HCT116 (cell line): ENCODE results near the gene FRMPD1.

Experiments
- CEBPB ChIP-seq: IDR thresholded peaks from 2 replicates; pipeline ENCODE4 v1.6.1; 2012; ENCODE audit warnings: low read depth
- POLR2A ChIP-seq: IDR thresholded peaks from 2 replicates; pipeline ENCODE4 v1.7.0; 2011; ENCODE audit warnings: borderline replicate concordance; ENCODE audit not compliant: insufficient read depth, insufficient read length; ENCODE audit errors: extremely low read depth
- RAD21 ChIP-seq: IDR thresholded peaks from 2 replicates; pipeline ENCODE4 v1.6.1; 2012; ENCODE audit warnings: low read depth, mild to moderate bottlenecking
- ZFX ChIP-seq: fragments of 450-650 bp; IDR thresholded peaks from 2 replicates; pipeline ENCODE4 v1.6.1; 2017
- ZNF274 ChIP-seq: fragments of 200-500 bp; sonication (Bioruptor generic); IDR thresholded peaks from 2 replicates; pipeline ENCODE4 v1.6.1; 2014; ENCODE audit warnings: mild to moderate bottlenecking, low read depth, low read length, inconsistent platforms
- TF ChIP-seq, protein P1 (sequence below), 3 experiments: fragments of 200-600 bp in 1 of 3; sonication (generic) in 1 of 3; IDR thresholded peaks in 2 of 3; conservative IDR thresholded peaks in 1 of 3; 2 replicates each; pipeline ENCODE4 v1.5.1; 2012 to 2017; ENCODE audit warnings: low read depth in 2 of 3, low read length in 2 of 3, antibody characterized with exemption in 1 of 3, borderline replicate concordance in 1 of 3, control low read depth in 1 of 3, mild to moderate bottlenecking in 1 of 3, mixed read lengths in 1 of 3, mixed run types in 1 of 3, moderate library complexity in 1 of 3; ENCODE audit not compliant: insufficient read depth in 1 of 3
- TF ChIP-seq, protein P2 (sequence below): IDR thresholded peaks from 2 replicates; pipeline ENCODE4 v1.6.1; 2012
- TF ChIP-seq, protein P3 (sequence below): IDR thresholded peaks from 2 replicates; pipeline ENCODE4 v1.6.1; 2012; ENCODE audit warnings: low read depth

DNA sequence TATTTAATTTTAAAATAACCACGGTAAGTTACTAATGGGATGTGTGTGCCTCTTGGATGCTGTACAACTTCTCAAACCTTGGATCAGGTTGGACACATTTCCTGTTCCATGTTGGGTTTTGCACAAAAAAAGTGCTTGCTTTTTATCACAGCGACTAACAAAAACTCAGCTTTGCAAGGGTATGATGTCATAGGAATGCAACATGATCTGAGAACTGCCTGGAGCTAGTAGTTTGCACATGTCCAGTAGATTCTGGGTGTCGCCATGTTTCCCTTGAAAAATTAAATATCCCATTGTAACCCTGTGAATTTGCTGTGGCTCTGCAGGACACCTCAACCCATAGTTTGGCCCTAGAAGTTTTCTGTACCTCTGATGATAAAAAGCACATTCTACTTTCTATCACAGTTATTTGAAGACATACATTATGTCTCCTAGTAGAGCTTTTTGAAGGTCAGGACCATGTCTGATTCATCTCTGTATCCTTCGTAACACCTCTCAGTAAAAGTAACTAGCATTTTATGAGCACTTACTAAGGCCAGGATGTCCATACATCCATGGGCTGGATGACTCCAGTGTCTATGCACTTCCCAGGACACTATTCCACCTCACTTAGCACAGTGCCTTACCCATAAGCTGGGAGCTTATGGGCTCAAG lies 11.5 kb upstream of the FRMPD1 start:
- TF ChIP-seq, protein P1, sequence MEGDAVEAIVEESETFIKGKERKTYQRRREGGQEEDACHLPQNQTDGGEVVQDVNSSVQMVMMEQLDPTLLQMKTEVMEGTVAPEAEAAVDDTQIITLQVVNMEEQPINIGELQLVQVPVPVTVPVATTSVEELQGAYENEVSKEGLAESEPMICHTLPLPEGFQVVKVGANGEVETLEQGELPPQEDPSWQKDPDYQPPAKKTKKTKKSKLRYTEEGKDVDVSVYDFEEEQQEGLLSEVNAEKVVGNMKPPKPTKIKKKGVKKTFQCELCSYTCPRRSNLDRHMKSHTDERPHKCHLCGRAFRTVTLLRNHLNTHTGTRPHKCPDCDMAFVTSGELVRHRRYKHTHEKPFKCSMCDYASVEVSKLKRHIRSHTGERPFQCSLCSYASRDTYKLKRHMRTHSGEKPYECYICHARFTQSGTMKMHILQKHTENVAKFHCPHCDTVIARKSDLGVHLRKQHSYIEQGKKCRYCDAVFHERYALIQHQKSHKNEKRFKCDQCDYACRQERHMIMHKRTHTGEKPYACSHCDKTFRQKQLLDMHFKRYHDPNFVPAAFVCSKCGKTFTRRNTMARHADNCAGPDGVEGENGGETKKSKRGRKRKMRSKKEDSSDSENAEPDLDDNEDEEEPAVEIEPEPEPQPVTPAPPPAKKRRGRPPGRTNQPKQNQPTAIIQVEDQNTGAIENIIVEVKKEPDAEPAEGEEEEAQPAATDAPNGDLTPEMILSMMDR (IDR thresholded peaks at IDR 0.05 in 2 of 3, conservative IDR thresholded peaks at IDR 0.05 in 1 of 3; ENCODE audit: borderline replicate concordance in 1 of 3, insufficient read depth in 1 of 3, low read depth in 2 of 3, low read length in 2 of 3): no peak
- no peak for TF ChIP-seq ZFX
- no peak for TF ChIP-seq RAD21
- TF ChIP-seq, protein P2, sequence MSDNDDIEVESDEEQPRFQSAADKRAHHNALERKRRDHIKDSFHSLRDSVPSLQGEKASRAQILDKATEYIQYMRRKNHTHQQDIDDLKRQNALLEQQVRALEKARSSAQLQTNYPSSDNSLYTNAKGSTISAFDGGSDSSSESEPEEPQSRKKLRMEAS: no peak
- TF ChIP-seq POLR2A: no peak
- TF ChIP-seq ZNF274: no peak
- TF ChIP-seq CEBPB: no peak
- TF ChIP-seq, protein P3, sequence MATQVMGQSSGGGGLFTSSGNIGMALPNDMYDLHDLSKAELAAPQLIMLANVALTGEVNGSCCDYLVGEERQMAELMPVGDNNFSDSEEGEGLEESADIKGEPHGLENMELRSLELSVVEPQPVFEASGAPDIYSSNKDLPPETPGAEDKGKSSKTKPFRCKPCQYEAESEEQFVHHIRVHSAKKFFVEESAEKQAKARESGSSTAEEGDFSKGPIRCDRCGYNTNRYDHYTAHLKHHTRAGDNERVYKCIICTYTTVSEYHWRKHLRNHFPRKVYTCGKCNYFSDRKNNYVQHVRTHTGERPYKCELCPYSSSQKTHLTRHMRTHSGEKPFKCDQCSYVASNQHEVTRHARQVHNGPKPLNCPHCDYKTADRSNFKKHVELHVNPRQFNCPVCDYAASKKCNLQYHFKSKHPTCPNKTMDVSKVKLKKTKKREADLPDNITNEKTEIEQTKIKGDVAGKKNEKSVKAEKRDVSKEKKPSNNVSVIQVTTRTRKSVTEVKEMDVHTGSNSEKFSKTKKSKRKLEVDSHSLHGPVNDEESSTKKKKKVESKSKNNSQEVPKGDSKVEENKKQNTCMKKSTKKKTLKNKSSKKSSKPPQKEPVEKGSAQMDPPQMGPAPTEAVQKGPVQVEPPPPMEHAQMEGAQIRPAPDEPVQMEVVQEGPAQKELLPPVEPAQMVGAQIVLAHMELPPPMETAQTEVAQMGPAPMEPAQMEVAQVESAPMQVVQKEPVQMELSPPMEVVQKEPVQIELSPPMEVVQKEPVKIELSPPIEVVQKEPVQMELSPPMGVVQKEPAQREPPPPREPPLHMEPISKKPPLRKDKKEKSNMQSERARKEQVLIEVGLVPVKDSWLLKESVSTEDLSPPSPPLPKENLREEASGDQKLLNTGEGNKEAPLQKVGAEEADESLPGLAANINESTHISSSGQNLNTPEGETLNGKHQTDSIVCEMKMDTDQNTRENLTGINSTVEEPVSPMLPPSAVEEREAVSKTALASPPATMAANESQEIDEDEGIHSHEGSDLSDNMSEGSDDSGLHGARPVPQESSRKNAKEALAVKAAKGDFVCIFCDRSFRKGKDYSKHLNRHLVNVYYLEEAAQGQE: no peak
